GM12878 (cell line): ENCODE results near the gene TCF7L1. TPM values are rescaled to one million over a fixed set of nuclear protein-coding genes. Genes with fewer than 3 reads are reported as not detected.

Experiments used
- ATAC-seq: fragments of 200-7000 bp; cut with Tn5 transposase; 3 replicates; pipeline ENCODE4 v1.9.1; 2020; ENCODE audit warnings: mild to moderate bottlenecking, moderate library complexity
- BruUV-seq: library from RNA; stranded (reverse); fragments of 400-500 nt; replicated peaks from 2 replicates; lab custom pipeline; 2021; lab: Mats Ljungman, UMichigan
- CTCF ChIA-PET: fragments of 300-600 bp; sonication (Branson Sonifier 250); formaldehyde crosslinking; extraction: SDS; loops from one replicate; lab custom pipeline; 2021; ENCODE audit warnings: inconsistent platforms; lab: Yijun Ruan, JAX
- POLR2A ChIA-PET: fragments of 350-600 bp; formaldehyde crosslinking; extraction: SDS; loops from one replicate; lab custom pipeline; 2021; ENCODE audit warnings: inconsistent platforms; lab: Charles Lee
- RAD21 ChIA-PET: fragments of 300-600 bp; sonication (Branson Sonifier 250); formaldehyde crosslinking; loops from one replicate; lab custom pipeline; 2023; ENCODE audit warnings: antibody characterized with exemption; ENCODE audit not compliant: unreplicated experiment; lab: Charles Lee
- SMC1A ChIA-PET: fragments of 300-600 bp; sonication (Branson Sonifier 250); formaldehyde crosslinking; loops from one replicate; lab custom pipeline; 2023; ENCODE audit not compliant: unreplicated experiment, uncharacterized antibody; lab: Charles Lee
- DNase-seq: peaks from one replicate; pipeline ENCODE4 v3.0.0-alpha.2; 2011; ENCODE audit warnings: low read depth, low spot score
- FAIRE-seq: peaks from 3 replicates; lab custom pipeline; 2011; peaks lifted over from hg19 to GRCh38; lab: Jason Lieb, UNC
- H2AFZ ChIP-seq: 2 replicates; pipeline ENCODE4 v1.6.0; 2011; ENCODE audit warnings: low read depth, low read length, control low read depth; ENCODE audit not compliant: control insufficient read depth
- H3K27ac ChIP-seq: 2 replicates; pipeline ENCODE4 v1.5.1; 2011; ENCODE audit warnings: control low read depth; ENCODE audit not compliant: control insufficient read depth, insufficient read depth
- H3K27me3 ChIP-seq, 2 experiments: replicated peaks in 1 of 2; 2 replicates each; pipeline versions ENCODE4 v1.6.0 to v1.6.1; 2011; ENCODE audit warnings: low read length in 1 of 2; ENCODE audit not compliant: control insufficient read depth in 2 of 2, insufficient read depth in 2 of 2
- H3K36me3 ChIP-seq, 2 experiments: 2 replicates each; pipeline ENCODE4 v1.5.1; 2011; ENCODE audit warnings: low read length in 1 of 2; ENCODE audit not compliant: control insufficient read depth in 2 of 2, insufficient read depth in 2 of 2
- H3K4me1 ChIP-seq: 2 replicates; pipeline ENCODE4 v1.6.1; 2011; ENCODE audit warnings: mild to moderate bottlenecking, low read length, moderate library complexity, mixed read lengths; ENCODE audit not compliant: control insufficient read depth, insufficient read depth
- H3K4me2 ChIP-seq: 2 replicates; pipeline ENCODE4 v1.6.0; 2011; ENCODE audit warnings: control low read depth; ENCODE audit not compliant: control insufficient read depth, insufficient read depth
- H3K4me3 ChIP-seq: fragments of 200-600 bp; sonication (generic); 2 replicates; pipeline ENCODE4 v1.5.1; 2016
- H3K79me2 ChIP-seq: 2 replicates; pipeline ENCODE4 v1.6.0; 2011; ENCODE audit warnings: low read length; ENCODE audit not compliant: control insufficient read depth, insufficient read depth
- H3K9ac ChIP-seq: 2 replicates; pipeline ENCODE4 v1.8.0; 2011; ENCODE audit warnings: low read length, control low read depth, mixed read lengths; ENCODE audit not compliant: control insufficient read depth, insufficient read depth
- H3K9me3 ChIP-seq: replicated peaks from 3 replicates; pipeline ENCODE4 v1.5.1; 2011; ENCODE audit warnings: mild to moderate bottlenecking, low read length; ENCODE audit not compliant: control insufficient read depth, insufficient read depth
- H4K20me1 ChIP-seq: 2 replicates; pipeline ENCODE4 v1.6.0; 2011; ENCODE audit not compliant: control insufficient read depth, insufficient read depth
- BCL11A ChIP-seq: IDR thresholded peaks from 2 replicates; pipeline ENCODE4 v1.6.1; 2011; ENCODE audit warnings: low read depth, low read length
- CBX5 ChIP-seq: sonication (generic); IDR thresholded peaks from 2 replicates; pipeline ENCODE4 v1.6.1; 2016; ENCODE audit warnings: low read depth, moderate library complexity, mild to moderate bottlenecking, inconsistent platforms
- CHD4 ChIP-seq: fragments of 200-600 bp; sonication (generic); IDR thresholded peaks from 2 replicates; pipeline ENCODE4 v1.6.1; 2016; ENCODE audit warnings: mild to moderate bottlenecking
- E4F1 ChIP-seq: fragments of 450-650 bp; IDR thresholded peaks from 2 replicates; pipeline ENCODE4 v1.6.1; 2018; ENCODE audit warnings: borderline replicate concordance, mild to moderate bottlenecking; ENCODE audit not compliant: partially characterized antibody
- ELK1 ChIP-seq: IDR thresholded peaks from 2 replicates; pipeline ENCODE4 v1.6.1; 2012; ENCODE audit warnings: low read depth, low read length, improper control_type of control experiment
- ETV6 ChIP-seq, 2 experiments: fragments of 450-650 bp in 1 of 2; IDR thresholded peaks in 1 of 2; conservative IDR thresholded peaks in 1 of 2; 2 replicates each; pipeline ENCODE4 v1.6.1; 2014; ENCODE audit warnings: antibody characterized with exemption in 1 of 2, borderline replicate concordance in 1 of 2, low read depth in 1 of 2, mild to moderate bottlenecking in 1 of 2, moderate library complexity in 1 of 2
- NBN ChIP-seq: fragments of 450-650 bp; IDR thresholded peaks from 2 replicates; pipeline ENCODE4 v1.6.1; 2016
- SPI1 ChIP-seq: IDR thresholded peaks from 2 replicates; pipeline ENCODE4 v1.6.1; 2011; ENCODE audit warnings: low read depth, mild to moderate bottlenecking, low read length, moderate library complexity, borderline replicate concordance; ENCODE audit not compliant: insufficient read depth
- TBL1XR1 ChIP-seq: IDR thresholded peaks from 2 replicates; pipeline ENCODE4 v1.6.1; 2012; ENCODE audit warnings: low read depth, low read length, improper control_type of control experiment
- TCF3 ChIP-seq: IDR thresholded peaks from 2 replicates; pipeline ENCODE4 v1.6.1; 2012; ENCODE audit warnings: low read depth, mild to moderate bottlenecking, low read length, borderline replicate concordance; ENCODE audit not compliant: insufficient read depth
- ZNF274 ChIP-seq: IDR thresholded peaks from one replicate; pipeline ENCODE4 v1.8.0; 2011; ENCODE audit not compliant: insufficient read length, insufficient read depth
- ZNF384 ChIP-seq: IDR thresholded peaks from 2 replicates; pipeline ENCODE4 v1.6.1; 2012; ENCODE audit warnings: low read depth, mild to moderate bottlenecking, low read length, improper control_type of control experiment, borderline replicate concordance
- WGBS: methylation state at CpG from one replicate; pipeline ENCODE4 v1.1.6; 2016; ENCODE audit warnings: low lambda C conversion rate; ENCODE audit not compliant: insufficient replicate concordance, insufficient coverage; ENCODE audit errors: missing lambda C conversion rate; 5-methylcytosine and 5-hydroxymethylcytosine counted together
- in situ Hi-C: fragments of 300-500 bp; cut with MboI; formaldehyde crosslinking; loops from 9 replicates; pipeline ENCODE4 v1.14.3; 2018; ENCODE audit warnings: mixed read lengths
- intact Hi-C: fragments of 100-400 bp; cut with micrococcal nuclease; formaldehyde crosslinking; loops from one replicate; pipeline ENCODE4 v1.14.2; 2022; ENCODE audit not compliant: unreplicated experiment
- polyA plus RNA-seq, 11 experiments: library from polyadenylated mRNA; depleted of rRNA in 4 of 11; unstranded in 6 of 11; stranded (reverse) in 5 of 11; fragments of >200 nt; fragmentation: Nextera tagmentation in 4 of 11; fragmentation: Illumina TruSeq in 1 of 11; extraction: Ambion mirVana in 4 of 11; extraction: Trizol in 1 of 11; gene quantifications; 1 replicate in 1 of 11; 2 replicates in 10 of 11; pipeline versions ENCODE4 v1.2.1 to v1.2.3, GENCODE V29; 2011 to 2016; ENCODE audit warnings: inconsistent platforms in 2 of 11, missing spikeins in 2 of 11, low read depth in 1 of 11
- total RNA-seq, 4 experiments: library from RNA; depleted of rRNA in 3 of 4; stranded (reverse); fragments of >200 nt in 3 of 4; fragmentation: Illumina TruSeq in 1 of 4; extraction: Trizol in 1 of 4; gene quantifications; 2 replicates each; pipeline versions ENCODE4 v1.2.1 to v1.2.3, GENCODE V29; 2013 to 2021
- TF ChIP-seq, protein P1 (sequence below): fragments of 450-650 bp; IDR thresholded peaks from 2 replicates; pipeline ENCODE4 v1.6.1; 2017; ENCODE audit warnings: mild to moderate bottlenecking, moderate library complexity
- TF ChIP-seq, protein P2 (sequence below): IDR thresholded peaks from 2 replicates; pipeline ENCODE4 v1.6.1; 2012; ENCODE audit warnings: low read depth, low read length, improper control_type of control experiment

TCF7L1 gene
- total and polyA plus RNA-seq, 10 of the 15 experiments (the other 5 are each of a cell fraction or from before 2014, with no cell fraction given): 0.03 to 0.11 (median 0.10) TPM; not detected in 7

DNA sequence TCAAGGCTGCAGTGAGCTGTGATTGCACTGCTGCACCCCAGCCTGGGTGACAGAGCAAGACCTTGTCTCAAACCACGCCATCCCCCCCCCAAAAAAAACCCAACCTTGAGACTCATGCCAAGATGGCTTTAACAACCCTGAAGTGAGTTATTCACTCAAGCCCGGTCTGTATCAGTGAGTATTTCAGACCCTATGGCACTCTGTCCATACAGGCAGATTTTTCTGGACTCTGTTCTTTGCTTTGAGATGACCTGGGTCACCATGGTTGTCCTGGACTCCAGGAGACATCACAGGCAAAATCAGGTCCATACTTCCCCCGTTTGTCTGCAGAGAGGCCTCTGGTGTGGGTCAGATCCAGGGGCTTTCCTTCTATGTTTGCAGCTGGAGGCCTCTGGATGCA lies 102.9 kb downstream of the TCF7L1 start (continued):
- TF ChIP-seq TBL1XR1 (no peak), CHD4 (no peak)

GRCh38 chr2:85237849-85238565 lies 104.8 kb downstream of the TCF7L1 start:
- in situ Hi-C loops: no loop called here
- Histone ChIP-seq H3K27ac (no peak overlapping the region), H3K9me3 (no peaks in the 10 kb centered on the region), H3K36me3 (no peaks in the 10 kb centered on the region), H3K4me3 (no peak overlapping the region), H3K4me2 (no peak overlapping the region), H3K4me1 (no peaks in the 10 kb centered on the region), H3K27me3 (no peaks in the 10 kb centered on the region; a peak in 1 of 4 replicates), H2AFZ (no peak overlapping the region), H4K20me1 (no peaks in the 10 kb centered on the region), H3K79me2 (no peaks in the 10 kb centered on the region), H3K9ac (no peak overlapping the region)
- POLR2A ChIA-PET: no interaction called here
- RAD21 ChIA-PET: no interaction called here
- no peak for DNase-seq
- BruUV-seq: no TSS peak
- 62% methylated on average over 26 of the region's 26 CpGs for WGBS
- FAIRE-seq: no peak
- ATAC-seq: no peak
- intact Hi-C loops: no loop called here
- CTCF ChIA-PET: no interaction called here
- SMC1A ChIA-PET: no interaction called here
- TF ChIP-seq BCL11A (no peak), ELK1 (no peak), ETV6 (conservative IDR thresholded peaks at IDR 0.05 in 1 of 2, IDR thresholded peaks at IDR 0.05 in 1 of 2; ENCODE audit: borderline replicate concordance in 1 of 2, low read depth in 1 of 2) (no peak), SPI1 (no peak), TCF3 (no peak), NBN (no peak), E4F1 (no peak), TBL1XR1 (no peak), ZNF384 (no peak), CBX5 (no peak), ZNF274 (no peak)
- TF ChIP-seq, protein P1, sequence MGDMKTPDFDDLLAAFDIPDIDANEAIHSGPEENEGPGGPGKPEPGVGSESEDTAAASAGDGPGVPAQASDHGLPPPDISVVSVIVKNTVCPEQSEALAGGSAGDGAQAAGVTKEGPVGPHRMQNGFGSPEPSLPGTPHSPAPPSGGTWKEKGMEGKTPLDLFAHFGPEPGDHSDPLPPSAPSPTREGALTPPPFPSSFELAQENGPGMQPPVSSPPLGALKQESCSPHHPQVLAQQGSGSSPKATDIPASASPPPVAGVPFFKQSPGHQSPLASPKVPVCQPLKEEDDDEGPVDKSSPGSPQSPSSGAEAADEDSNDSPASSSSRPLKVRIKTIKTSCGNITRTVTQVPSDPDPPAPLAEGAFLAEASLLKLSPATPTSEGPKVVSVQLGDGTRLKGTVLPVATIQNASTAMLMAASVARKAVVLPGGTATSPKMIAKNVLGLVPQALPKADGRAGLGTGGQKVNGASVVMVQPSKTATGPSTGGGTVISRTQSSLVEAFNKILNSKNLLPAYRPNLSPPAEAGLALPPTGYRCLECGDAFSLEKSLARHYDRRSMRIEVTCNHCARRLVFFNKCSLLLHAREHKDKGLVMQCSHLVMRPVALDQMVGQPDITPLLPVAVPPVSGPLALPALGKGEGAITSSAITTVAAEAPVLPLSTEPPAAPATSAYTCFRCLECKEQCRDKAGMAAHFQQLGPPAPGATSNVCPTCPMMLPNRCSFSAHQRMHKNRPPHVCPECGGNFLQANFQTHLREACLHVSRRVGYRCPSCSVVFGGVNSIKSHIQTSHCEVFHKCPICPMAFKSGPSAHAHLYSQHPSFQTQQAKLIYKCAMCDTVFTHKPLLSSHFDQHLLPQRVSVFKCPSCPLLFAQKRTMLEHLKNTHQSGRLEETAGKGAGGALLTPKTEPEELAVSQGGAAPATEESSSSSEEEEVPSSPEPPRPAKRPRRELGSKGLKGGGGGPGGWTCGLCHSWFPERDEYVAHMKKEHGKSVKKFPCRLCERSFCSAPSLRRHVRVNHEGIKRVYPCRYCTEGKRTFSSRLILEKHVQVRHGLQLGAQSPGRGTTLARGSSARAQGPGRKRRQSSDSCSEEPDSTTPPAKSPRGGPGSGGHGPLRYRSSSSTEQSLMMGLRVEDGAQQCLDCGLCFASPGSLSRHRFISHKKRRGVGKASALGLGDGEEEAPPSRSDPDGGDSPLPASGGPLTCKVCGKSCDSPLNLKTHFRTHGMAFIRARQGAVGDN: no peak
- TF ChIP-seq, protein P2, sequence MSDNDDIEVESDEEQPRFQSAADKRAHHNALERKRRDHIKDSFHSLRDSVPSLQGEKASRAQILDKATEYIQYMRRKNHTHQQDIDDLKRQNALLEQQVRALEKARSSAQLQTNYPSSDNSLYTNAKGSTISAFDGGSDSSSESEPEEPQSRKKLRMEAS: no peak
